Trophoblast cell (in vitro differentiated cells and primary cell): ENCODE data around the gene CYSLTR2.
A peak's percentile ranks its signal among the peaks of the same experiment; 100 is the strongest.
"Not testable (repeated sequence)": the region's sequence is repeated elsewhere in the genome, so short reads cannot be mapped to it uniquely, and the experiment has no call there.

Experiments
- DNase-seq, 2 donors: peaks; one replicate each; pipeline ENCODE4 v3.0.0-alpha.2; 2016
- H2AFZ ChIP-seq: 2 replicates; pipeline ENCODE4 v1.6.1; 2013; ENCODE audit warnings: low read length, moderate library complexity, mild to moderate bottlenecking; ENCODE audit not compliant: insufficient read depth, poor library complexity
- H2AK5ac ChIP-seq: 2 replicates; pipeline ENCODE4 v1.6.1; 2013; ENCODE audit warnings: mild to moderate bottlenecking, low read length
- H2BK120ac ChIP-seq: 2 replicates; pipeline ENCODE4 v1.6.1; 2013; ENCODE audit warnings: low read length, mild to moderate bottlenecking, moderate library complexity; ENCODE audit not compliant: insufficient read depth, poor library complexity
- H2BK12ac ChIP-seq: 2 replicates; pipeline ENCODE4 v1.6.1; 2013; ENCODE audit warnings: mild to moderate bottlenecking, low read length, moderate library complexity
- H2BK5ac ChIP-seq: 2 replicates; pipeline ENCODE4 v1.6.1; 2013; ENCODE audit warnings: low read length, low read depth, moderate library complexity, mild to moderate bottlenecking; ENCODE audit not compliant: poor library complexity
- H3K14ac ChIP-seq: 2 replicates; pipeline ENCODE4 v1.6.1; 2013; ENCODE audit warnings: mild to moderate bottlenecking, low read length
- H3K18ac ChIP-seq: 2 replicates; pipeline ENCODE4 v1.6.1; 2013; ENCODE audit warnings: mild to moderate bottlenecking, low read length
- H3K23ac ChIP-seq: 2 replicates; pipeline ENCODE4 v1.6.1; 2013; ENCODE audit warnings: low read length
- H3K27ac ChIP-seq: 2 replicates; pipeline ENCODE4 v1.5.1; 2013; ENCODE audit warnings: low read depth, mild to moderate bottlenecking, inconsistent platforms, low read length, moderate library complexity
- H3K27me3 ChIP-seq: 2 replicates; pipeline ENCODE4 v1.6.1; 2013; ENCODE audit warnings: inconsistent platforms, mild to moderate bottlenecking, low read length, moderate library complexity; ENCODE audit not compliant: insufficient read depth
- H3K36me3 ChIP-seq, 2 experiments: 1 replicate in 1 of 2; 2 replicates in 1 of 2; pipeline ENCODE4 v1.6.1; 2013; ENCODE audit warnings: low read length in 2 of 2, mild to moderate bottlenecking in 2 of 2, moderate library complexity in 1 of 2; ENCODE audit not compliant: insufficient read depth in 2 of 2, control insufficient read depth in 1 of 2
- H3K4ac ChIP-seq: 2 replicates; pipeline ENCODE4 v1.6.1; 2013; ENCODE audit warnings: low read depth, mild to moderate bottlenecking, low read length, moderate library complexity
- H3K4me1 ChIP-seq, 2 experiments: 1 replicate in 1 of 2; 2 replicates in 1 of 2; pipeline ENCODE4 v1.6.1; 2013; ENCODE audit warnings: low read length in 2 of 2, mild to moderate bottlenecking in 2 of 2, moderate library complexity in 1 of 2; ENCODE audit not compliant: insufficient read depth in 2 of 2, control insufficient read depth in 1 of 2
- H3K4me2 ChIP-seq: 2 replicates; pipeline ENCODE4 v1.6.1; 2013; ENCODE audit warnings: inconsistent platforms, mild to moderate bottlenecking, low read length, moderate library complexity
- H3K4me3 ChIP-seq: 2 replicates; pipeline ENCODE4 v1.5.1; 2013; ENCODE audit warnings: mild to moderate bottlenecking, low read depth, low read length, inconsistent platforms
- H3K79me1 ChIP-seq: one replicate; pipeline ENCODE4 v1.6.1; 2013; ENCODE audit warnings: low read length
- H3K79me2 ChIP-seq: 2 replicates; pipeline ENCODE4 v1.6.1; 2013; ENCODE audit warnings: low read length, mild to moderate bottlenecking; ENCODE audit not compliant: control insufficient read depth, insufficient read depth, poor library complexity
- H3K9ac ChIP-seq: 2 replicates; pipeline ENCODE4 v1.6.1; 2013; ENCODE audit warnings: mild to moderate bottlenecking, low read length
- H3K9me3 ChIP-seq: 2 replicates; pipeline ENCODE4 v1.6.1; 2013; ENCODE audit warnings: low read depth, mild to moderate bottlenecking, control low read depth, inconsistent platforms, low read length; ENCODE audit not compliant: insufficient read depth
- H4K12ac ChIP-seq: 2 replicates; pipeline ENCODE4 v1.6.1; 2013; ENCODE audit warnings: low read depth, mild to moderate bottlenecking, low read length, moderate library complexity
- H4K8ac ChIP-seq: 2 replicates; pipeline ENCODE4 v1.6.1; 2013; ENCODE audit warnings: low read depth, mild to moderate bottlenecking, low read length, moderate library complexity
- H4K91ac ChIP-seq: one replicate; pipeline ENCODE4 v1.6.1; 2013; ENCODE audit warnings: low read depth, mild to moderate bottlenecking, low read length, moderate library complexity
- WGBS: extraction: QIAGEN DNeasy Blood & Tissue Kit; methylation state at CpG from one replicate; pipeline ENCODE4 v1.1.7; 2013; ENCODE audit warnings: missing lambda C conversion rate; ENCODE audit not compliant: insufficient read length, insufficient coverage; ENCODE audit errors: extremely low coverage; 5-methylcytosine and 5-hydroxymethylcytosine counted together

The CYSLTR2 gene

GRCh38 chr13:48661107-48661506 lies 7.4 kb downstream of the CYSLTR2 start:
- Histone ChIP-seq H4K8ac (no peak overlapping the region), H3K27ac (no peak overlapping the region), H3K4me2 (no peak overlapping the region), H4K12ac (no peak overlapping the region), H3K4me3 (no peak overlapping the region), H3K36me3 (no peaks in the 10 kb centered on the region), H3K27me3 (no peaks in the 10 kb centered on the region), H3K4me1 (no peaks in the 10 kb centered on the region), H4K91ac (peak overlapping the region; percentile 6), H2AK5ac (no peak overlapping the region), H3K9ac (no peak overlapping the region), H3K18ac (no peak overlapping the region), H3K9me3 (no peaks in the 10 kb centered on the region), H2BK12ac (no peak overlapping the region), H2BK120ac (no peak overlapping the region), H2BK5ac (no peak overlapping the region), H3K14ac (no peak overlapping the region), H3K79me1 (peaks cover 2% of the 10 kb centered on the region), H3K79me2 (no peaks in the 10 kb centered on the region), H2AFZ (no peak overlapping the region), H3K4ac (no peak overlapping the region), H3K23ac (no peak overlapping the region)
- no peak for DNase-seq
- no CpG with 5 or more reads among the region's 5 CpGs for WGBS

- Histone ChIP-seq H3K4ac (no peak overlapping the region), H3K36me3 (no peaks in the 10 kb centered on the region), H2AFZ (no peak overlapping the region), H3K4me3 (no peak overlapping the region), H3K9ac (no peak overlapping the region), H3K79me2 (no peaks in the 10 kb centered on the region), H2BK5ac (no peak overlapping the region), H4K12ac (no peak overlapping the region), H3K27me3 (no peaks in the 10 kb centered on the region), H2AK5ac (no peak overlapping the region), H3K18ac (no peak overlapping the region), H4K8ac (no peak overlapping the region), H3K14ac (no peak overlapping the region), H2BK120ac (no peak overlapping the region), H4K91ac (no peak overlapping the region), H3K79me1 (peaks cover 2% of the 10 kb centered on the region), H3K23ac (no peak overlapping the region), H3K27ac (no peak overlapping the region), H3K4me2 (no peak overlapping the region), H3K9me3 (no peaks in the 10 kb centered on the region), H3K4me1 (peaks cover 0 to 3% of the 10 kb centered on the region in 2 experiments), H2BK12ac (no peak overlapping the region)
- no CpG with 5 or more reads among the region's 1 CpG for WGBS
- DNase-seq = no peak
Measured at GRCh38 chr13:48662226-48662625, 8.5 kb downstream of the CYSLTR2 start.

DNA sequence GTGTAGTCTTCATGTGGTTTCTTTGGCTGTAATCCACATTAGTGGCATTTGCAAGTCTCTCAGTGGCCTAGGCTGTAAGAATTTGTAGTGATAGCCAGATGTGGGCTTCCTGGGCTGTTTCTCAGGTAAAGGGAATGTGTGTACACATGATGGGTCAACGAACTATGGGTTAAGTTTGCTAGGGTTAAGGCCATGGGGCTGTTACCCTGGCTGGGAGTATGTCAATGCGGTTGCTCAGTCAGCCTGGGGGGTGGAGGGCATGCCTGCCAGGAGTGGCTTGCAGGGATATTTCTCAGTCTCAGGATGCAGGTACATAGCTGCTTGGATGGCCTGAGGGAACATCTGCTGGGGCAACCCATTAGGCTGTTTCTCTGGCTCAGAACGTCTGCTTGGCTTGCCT lies 13.4 kb downstream of the CYSLTR2 start:
- Histone ChIP-seq H3K4me2 (no peak overlapping the region), H2AK5ac (no peak overlapping the region), H4K12ac (no peak overlapping the region), H3K18ac (no peak overlapping the region), H3K4me3 (no peak overlapping the region), H3K14ac (no peak overlapping the region), H4K91ac (no peak overlapping the region), H3K27me3 (no peaks in the 10 kb centered on the region), H3K4ac (no peak overlapping the region), H3K23ac (peak overlapping the region; percentile 72), H3K27ac (no peak overlapping the region), H3K4me1 (peaks cover 0 to 5% of the 10 kb centered on the region in 2 experiments), H3K9ac (no peak overlapping the region), H3K79me1 (no peaks in the 10 kb centered on the region), H2AFZ (no peak overlapping the region), H3K36me3 (no peaks in the 10 kb centered on the region), H3K79me2 (no peaks in the 10 kb centered on the region), H2BK5ac (no peak overlapping the region), H2BK12ac (no peak overlapping the region), H2BK120ac (no peak overlapping the region), H4K8ac (no peak overlapping the region), H3K9me3 (no peaks in the 10 kb centered on the region)
- DNase-seq = peak; percentile 94 to 97
- WGBS = no CpG with 5 or more reads among the region's 3 CpGs

DNA sequence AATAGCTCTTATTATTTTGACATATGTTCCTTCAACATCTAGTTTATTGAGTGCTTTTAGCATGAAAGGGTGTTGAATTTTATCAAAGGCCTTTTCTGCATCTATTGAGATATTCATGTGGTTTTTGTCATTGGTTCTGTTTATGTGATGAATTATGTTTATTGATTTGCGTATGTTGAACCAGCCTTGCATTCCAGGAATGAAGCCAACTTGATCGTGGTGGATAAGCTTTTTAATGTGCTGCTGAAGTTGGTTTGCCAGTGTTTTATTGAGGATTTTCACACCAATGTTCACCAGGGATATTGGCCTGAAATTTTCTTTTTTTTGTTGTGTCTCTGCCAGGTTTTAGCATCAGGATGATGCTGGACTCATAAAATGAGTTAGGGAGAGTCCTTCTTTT lies 17.7 kb downstream of the CYSLTR2 start:
- not testable (repeated sequence) for H3K14ac ChIP-seq, H3K9me3 ChIP-seq, H3K23ac ChIP-seq, H2BK12ac ChIP-seq, H2AFZ ChIP-seq, H3K79me2 ChIP-seq, H3K4me3 ChIP-seq, H2AK5ac ChIP-seq, H4K8ac ChIP-seq, H3K9ac ChIP-seq, H3K27ac ChIP-seq, H3K27me3 ChIP-seq, H3K4me1 ChIP-seq, H3K4ac ChIP-seq, DNase-seq, H3K18ac ChIP-seq, H3K36me3 ChIP-seq, H3K4me2 ChIP-seq, H3K79me1 ChIP-seq, H4K91ac ChIP-seq, H2BK5ac ChIP-seq, H4K12ac ChIP-seq, H2BK120ac ChIP-seq
- WGBS = no CpG with 5 or more reads among the region's 2 CpGs
